Mammary epithelial cell (primary cell): Measurements from ENCODE around the gene C15orf39.
"Not testable (repeated sequence)": the region's sequence is repeated elsewhere in the genome, so short reads cannot be mapped to it uniquely, and the experiment has no call there.

Experiments
- CTCF ChIP-seq, 2 donors: IDR thresholded peaks in 1 of 2; conservative IDR thresholded peaks in 1 of 2; 2 replicates each; pipeline ENCODE4 v1.5.1; 2011 to 2012; ENCODE audit warnings: inconsistent platforms in 2 of 2, low read length in 2 of 2, mild to moderate bottlenecking in 2 of 2, control low read depth in 1 of 2, low read depth in 1 of 2; ENCODE audit not compliant: insufficient read depth in 1 of 2; ENCODE audit errors: extremely low read depth in 1 of 2
- EZH2 ChIP-seq: IDR thresholded peaks from 2 replicates; pipeline ENCODE4 v1.6.1; 2012; ENCODE audit warnings: low read length, inconsistent platforms, borderline replicate concordance

- TF ChIP-seq CTCF (conservative IDR thresholded peaks at IDR 0.05 in 1 of 2, IDR thresholded peaks at IDR 0.05 in 1 of 2; ENCODE audit: extremely low read depth in 1 of 2, insufficient read depth in 1 of 2, low read depth in 1 of 2, low read length in 2 of 2); EZH2: not testable (repeated sequence)
Observed at GRCh38 chr15:75248991-75249390, 47.3 kb downstream of the C15orf39 start.
